ENCODE results near the gene IMMP2L.

IMMP2L gene

DNA sequence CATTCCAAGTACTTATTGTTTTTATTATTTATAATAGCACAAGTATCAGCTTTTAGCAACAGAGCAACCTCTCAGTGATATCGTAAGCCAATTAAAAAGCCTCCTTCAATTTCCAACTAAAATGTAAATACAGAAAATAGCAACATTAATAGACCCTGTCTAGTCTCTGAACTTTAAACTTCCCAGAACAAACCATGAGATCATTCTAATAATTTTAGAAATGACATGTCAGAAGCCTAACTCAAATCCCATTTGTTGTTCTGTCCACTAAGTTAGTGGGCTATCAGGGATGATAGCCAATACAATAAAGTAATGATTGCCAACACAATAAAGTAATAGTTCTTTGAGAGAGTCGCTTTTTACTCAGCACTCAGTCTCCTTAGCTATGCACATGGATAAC is 493.7 kb downstream of the IMMP2L start:
- H3K4me3 ChIP-seq (ENCODE audit: low read length), result no peak overlapping the region
- no peak for DNase-seq (ENCODE audit: low read depth)
- TF ChIP-seq, protein P1, sequence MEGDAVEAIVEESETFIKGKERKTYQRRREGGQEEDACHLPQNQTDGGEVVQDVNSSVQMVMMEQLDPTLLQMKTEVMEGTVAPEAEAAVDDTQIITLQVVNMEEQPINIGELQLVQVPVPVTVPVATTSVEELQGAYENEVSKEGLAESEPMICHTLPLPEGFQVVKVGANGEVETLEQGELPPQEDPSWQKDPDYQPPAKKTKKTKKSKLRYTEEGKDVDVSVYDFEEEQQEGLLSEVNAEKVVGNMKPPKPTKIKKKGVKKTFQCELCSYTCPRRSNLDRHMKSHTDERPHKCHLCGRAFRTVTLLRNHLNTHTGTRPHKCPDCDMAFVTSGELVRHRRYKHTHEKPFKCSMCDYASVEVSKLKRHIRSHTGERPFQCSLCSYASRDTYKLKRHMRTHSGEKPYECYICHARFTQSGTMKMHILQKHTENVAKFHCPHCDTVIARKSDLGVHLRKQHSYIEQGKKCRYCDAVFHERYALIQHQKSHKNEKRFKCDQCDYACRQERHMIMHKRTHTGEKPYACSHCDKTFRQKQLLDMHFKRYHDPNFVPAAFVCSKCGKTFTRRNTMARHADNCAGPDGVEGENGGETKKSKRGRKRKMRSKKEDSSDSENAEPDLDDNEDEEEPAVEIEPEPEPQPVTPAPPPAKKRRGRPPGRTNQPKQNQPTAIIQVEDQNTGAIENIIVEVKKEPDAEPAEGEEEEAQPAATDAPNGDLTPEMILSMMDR (conservative IDR thresholded peaks at IDR 0.05; ENCODE audit: low read depth, low read length), result no peak

DNA sequence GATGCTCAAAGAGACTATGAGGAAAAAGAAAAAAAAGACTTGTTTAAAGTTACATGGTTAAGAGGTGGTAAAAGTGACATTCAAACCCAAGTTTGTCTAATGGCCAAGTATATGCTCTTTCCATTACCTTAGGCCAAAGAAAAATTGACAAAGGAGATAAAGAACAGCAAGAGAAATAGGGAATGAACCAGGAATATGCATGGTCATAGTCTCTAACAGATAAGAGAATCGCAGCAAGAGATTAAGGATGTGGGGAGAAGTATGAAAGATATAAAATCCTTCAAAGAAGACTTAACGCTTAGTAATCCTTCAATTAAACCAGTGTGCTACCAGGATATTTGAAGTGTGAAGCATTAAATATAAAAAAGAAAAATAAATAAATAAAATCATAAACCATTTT is 494.6 kb downstream of the IMMP2L start:
- no peak for DNase-seq (ENCODE audit: low read depth)
- no peak overlapping the region for H3K4me3 ChIP-seq (ENCODE audit: low read length)
- TF ChIP-seq, protein P1 (conservative IDR thresholded peaks at IDR 0.05; ENCODE audit: low read depth, low read length), result no peak

DNA sequence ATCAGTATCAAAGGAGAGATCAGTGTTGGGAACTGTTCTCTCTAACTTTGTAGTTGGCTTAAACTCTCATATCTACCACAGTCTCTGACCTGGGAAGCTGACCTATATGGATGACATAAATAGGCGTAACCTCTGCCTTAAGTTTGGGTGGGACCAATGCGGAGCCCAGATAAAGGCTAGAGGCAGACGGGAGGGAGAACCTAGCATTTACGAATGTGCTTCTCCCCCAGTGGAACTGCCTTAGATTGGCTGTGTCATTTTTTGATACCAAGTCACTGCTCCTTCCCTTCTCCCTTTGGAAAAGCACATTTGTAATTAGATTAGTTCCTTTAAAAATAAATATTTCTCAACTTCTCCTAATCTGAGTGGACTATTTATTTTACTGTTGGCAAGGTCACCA is 495.0 kb downstream of the IMMP2L start:
- TF ChIP-seq, protein P1 (conservative IDR thresholded peaks at IDR 0.05; ENCODE audit: low read depth, low read length), result no peak
- H3K4me3 ChIP-seq (ENCODE audit: low read length), result no peak overlapping the region
- no peak for DNase-seq (ENCODE audit: low read depth)

DNA sequence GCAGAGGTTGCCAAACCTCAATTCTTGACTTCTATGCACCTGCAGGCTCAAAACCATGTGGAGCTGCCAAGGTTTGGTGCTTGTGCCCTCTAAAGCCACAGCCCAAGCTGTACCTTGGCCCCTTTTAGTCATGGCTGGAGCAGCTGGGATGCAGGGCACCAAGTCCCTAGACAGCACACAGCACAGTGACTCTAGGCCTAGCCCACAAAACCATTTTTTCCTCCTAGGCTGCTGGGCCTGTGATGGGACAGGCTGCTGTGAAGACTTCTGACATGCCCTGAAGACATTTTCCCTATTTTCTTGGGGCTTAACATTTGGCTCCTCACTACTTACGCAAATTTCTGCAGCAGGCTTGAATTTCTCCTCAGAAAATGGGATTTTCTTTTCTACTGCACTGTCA is 499.1 kb downstream of the IMMP2L start:
- TF ChIP-seq, protein P1 (conservative IDR thresholded peaks at IDR 0.05; ENCODE audit: low read depth, low read length), result no peak
- no peak overlapping the region for H3K4me3 ChIP-seq (ENCODE audit: low read length)
- DNase-seq (ENCODE audit: low read depth), result no peak

DNA sequence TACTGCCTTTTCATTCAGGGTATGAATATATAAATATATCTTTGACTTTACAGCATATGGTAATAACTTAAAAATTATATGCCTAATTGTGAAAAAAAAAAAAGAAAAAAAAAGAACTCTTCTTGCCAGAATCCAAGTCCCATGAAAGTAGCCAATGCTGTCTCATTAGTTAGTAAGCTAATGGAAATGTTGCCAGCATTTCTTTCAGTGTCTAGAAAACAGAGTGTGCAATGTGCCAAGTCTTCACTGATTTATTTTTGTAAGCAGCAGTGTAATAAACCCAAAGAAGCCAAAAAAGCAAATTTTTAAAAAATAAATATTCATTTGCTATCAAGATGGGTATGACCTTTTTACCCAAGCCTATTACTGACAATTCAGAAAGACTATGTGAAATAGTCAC is 502.5 kb downstream of the IMMP2L start:
- TF ChIP-seq, protein P1 (conservative IDR thresholded peaks at IDR 0.05; ENCODE audit: low read depth, low read length), result no peak
- no peak overlapping the region for H3K4me3 ChIP-seq (ENCODE audit: low read length)
- DNase-seq (ENCODE audit: low read depth), result no peak

DNA sequence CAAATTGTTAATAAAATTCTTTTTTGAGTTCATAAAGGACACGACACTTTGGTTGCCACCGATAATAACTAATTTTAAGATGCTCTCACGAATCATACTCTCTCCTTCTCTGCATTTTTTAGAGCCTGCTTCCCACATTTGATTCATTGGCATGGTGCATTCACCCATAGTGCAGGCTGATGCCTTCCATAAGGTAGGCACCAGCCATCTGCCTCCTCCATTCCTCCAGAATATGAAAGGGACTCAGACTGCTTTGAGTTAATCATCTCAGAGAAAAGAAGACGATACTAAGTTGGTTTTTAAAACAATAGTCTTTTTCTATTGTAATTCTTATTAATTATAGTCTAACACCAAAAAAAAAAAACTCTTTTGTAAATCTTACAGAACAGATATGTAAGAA is 505.2 kb downstream of the IMMP2L start:
- no peak overlapping the region for H3K4me3 ChIP-seq (ENCODE audit: low read length)
- no peak for DNase-seq (ENCODE audit: low read depth)
- TF ChIP-seq, protein P1 (conservative IDR thresholded peaks at IDR 0.05; ENCODE audit: low read depth, low read length), result no peak

DNA sequence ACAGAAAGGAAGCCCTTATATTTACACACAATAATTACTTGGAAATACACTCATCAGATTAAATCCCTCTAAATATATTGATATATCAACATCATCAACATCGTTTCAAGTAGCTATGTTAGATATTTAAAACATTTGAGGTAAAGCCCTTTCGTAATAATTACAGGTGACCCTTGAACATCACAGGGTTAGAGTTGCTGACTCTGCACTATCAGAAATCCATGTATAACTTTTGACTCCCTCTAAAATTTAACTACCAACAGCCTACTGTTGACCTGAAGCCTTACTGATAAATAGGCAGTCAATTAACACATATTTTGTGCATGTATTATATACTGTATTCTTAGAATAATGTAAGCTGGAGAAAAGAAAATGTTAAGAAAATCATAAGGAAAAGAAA is 505.9 kb downstream of the IMMP2L start:
- TF ChIP-seq, protein P1 (conservative IDR thresholded peaks at IDR 0.05; ENCODE audit: low read depth, low read length), result no peak
- no peak overlapping the region for H3K4me3 ChIP-seq (ENCODE audit: low read length)
- no peak for DNase-seq (ENCODE audit: low read depth)

Data from retinal pigment epithelial cell (primary cell).